Stimulated activated CD4-positive, alpha-beta T cell treated with anti-CD3 and anti-CD28 coated beads, Interleukin-1b, Interleukin-23, amount 100 ng/mL, for 24 hours (primary cell): ENCODE results near the gene BHLHE40.
A peak's percentile ranks its signal among the peaks of the same experiment; 100 is the strongest.

ENCODE experiments used
- DNase-seq, 4 experiments: peaks; one replicate each; pipeline ENCODE4 v3.0.0-alpha.2; 2020; ENCODE audit warnings: low read depth in 4 of 4, low spot score in 1 of 4

The BHLHE40 gene

DNA sequence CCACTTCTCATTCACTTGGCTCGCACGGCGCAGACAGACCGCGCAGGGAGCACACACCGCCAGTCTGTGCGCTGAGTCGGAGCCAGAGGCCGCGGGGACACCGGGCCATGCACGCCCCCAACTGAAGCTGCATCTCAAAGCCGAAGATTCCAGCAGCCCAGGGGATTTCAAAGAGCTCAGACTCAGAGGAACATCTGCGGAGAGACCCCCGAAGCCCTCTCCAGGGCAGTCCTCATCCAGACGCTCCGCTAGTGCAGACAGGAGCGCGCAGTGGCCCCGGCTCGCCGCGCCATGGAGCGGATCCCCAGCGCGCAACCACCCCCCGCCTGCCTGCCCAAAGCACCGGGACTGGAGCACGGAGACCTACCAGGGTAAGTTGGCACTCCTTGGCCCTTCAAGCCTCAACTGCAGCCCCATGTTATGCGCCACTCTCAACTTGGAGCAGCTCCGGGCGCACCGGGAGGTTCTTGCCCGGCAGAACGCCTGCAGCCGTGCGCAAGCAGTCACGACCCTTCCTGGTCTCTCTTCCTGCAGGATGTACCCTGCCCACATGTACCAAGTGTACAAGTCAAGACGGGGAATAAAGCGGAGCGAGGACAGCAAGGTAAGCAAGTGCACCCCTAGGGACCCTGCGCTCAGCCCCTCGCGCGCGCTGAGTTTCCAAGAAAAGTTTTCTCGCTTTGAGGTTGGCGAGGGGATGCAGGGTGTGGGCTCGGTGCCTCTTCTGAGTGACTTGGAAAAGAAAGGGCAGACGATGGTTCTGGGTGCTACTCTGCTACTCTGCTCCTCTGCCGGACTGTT is at the start of gene BHLHE40:
Gene BHLHE40, plus strand, starts transcription at position 10 of the 801 bp plus-strand sequence. Its CDS starts 282 bp downstream, at position 292.
- peak in 1 of 4 experiments; percentile 15 for DNase-seq

DNA sequence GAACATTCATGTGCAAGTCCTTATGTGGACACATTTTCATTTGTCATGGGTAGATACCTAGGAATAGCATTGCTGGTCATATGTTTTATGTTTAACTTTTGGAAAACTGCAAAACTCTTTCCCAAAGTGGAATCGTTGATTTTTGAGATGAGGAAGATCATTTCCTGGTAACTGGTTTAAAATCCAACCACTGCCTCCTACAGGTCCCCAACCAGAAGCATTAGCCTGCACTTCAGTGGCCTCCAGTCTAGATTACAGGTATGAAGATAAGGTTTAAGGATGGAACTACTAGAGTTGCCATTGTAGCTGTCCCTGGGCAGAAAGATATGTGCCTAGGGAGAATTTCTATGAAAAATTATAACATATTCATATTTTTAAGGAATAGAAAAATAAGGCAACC is 48.7 kb upstream of the BHLHE40 start:
- no peak for DNase-seq

DNA sequence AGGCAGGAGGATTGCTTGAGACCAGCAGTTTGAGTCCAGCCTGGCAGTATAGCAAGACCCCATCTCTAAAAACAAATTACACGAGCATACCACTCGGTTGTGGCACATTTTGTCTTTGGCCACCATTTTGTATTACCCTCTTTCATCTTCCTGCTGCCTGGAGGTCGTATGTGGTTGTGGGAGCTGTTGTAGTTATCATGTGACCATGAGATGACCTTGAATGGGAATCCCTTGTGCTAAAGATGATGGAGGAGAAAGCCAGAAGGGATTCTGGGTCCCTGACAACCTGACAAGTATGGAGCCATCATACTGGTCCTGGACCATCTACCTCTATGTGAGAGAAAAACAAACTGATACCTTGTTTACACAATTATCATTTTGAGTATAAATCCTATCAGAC is 45.2 kb upstream of the BHLHE40 start:
- no peak for DNase-seq

DNA sequence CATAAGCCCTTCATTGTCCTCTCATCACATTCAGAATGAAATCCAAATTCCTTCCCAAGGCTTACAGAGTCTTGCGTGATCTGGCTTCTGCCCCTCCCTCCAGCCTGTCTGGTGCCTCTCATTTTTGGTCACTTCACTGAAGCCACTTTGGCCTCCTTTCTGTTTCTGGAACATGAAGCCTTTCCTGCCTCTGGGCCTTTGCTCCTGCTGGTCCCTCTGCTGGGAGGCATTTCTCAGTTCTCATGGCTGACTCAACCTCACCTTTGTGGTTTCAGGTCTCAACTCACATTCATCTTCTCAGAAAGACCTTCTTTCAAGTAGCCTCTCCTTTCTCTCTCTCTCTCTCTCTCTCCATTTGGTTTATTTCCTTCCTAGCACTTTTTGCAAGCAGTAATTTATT is 43.9 kb upstream of the BHLHE40 start:
- peak in 1 of 4 experiments; percentile 7 for DNase-seq

DNA sequence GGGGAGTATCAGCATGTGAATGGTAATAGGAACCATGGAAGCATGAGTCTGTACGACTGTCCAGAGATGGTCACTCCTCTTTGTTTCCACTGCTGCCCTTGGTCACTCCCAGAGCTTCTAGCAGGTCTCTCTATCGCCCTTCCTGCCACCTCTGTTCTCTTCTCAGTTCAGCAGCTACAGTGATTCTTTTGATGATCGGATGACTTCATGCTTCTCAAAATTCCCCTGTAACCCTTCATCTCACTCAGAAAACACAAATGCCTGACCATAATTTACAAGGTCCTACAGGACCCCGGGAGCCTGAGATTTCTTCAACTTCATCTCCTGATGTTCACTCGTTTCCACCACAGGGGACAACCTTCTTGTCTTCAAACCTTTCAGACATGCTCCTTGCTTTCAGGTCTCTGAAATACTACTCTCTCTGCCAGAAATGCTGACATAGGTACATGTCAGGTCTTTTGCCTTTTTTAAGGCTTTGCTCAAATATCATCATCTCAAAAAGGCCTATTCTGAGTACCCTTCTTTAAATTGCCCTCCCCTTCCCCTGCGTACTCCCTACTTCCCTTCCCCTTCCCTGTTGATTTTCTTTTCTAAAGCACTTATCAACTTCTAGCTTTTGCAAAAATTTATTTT is 42.1 kb upstream of the BHLHE40 start:
- no peak for DNase-seq

DNA sequence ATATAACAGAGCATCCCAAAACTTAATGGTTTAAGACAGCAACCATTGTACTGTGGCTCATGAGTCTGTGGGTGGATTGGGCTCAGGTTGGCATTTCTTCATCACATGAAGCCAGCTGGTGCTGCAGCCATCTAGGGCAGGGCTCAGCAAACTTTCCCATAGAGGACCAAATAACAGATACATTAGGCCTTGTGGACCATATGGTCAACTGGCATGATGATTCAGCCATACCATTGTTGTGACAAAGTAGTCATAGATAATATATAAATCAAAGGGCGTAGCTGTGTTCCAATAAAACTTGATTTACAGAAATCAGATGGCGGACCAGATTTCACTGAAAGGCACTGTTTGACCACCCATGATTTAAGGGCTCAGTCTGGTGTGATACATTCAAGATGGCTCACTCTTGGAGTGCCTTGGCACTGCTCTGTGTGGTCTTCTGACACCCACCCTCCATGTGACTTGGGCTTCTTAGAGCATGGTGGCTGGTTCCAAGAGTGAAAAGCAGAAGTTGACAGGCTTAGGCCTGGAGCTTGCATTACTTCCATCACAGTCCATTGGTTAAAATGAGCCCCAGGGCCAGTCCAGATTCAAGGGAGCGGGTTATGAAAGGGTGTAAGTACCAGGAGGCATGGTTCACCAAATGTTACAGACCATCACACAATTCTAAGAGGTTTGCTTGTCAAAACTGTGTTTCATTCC is 40.8 kb upstream of the BHLHE40 start:
- no peak for DNase-seq

DNA sequence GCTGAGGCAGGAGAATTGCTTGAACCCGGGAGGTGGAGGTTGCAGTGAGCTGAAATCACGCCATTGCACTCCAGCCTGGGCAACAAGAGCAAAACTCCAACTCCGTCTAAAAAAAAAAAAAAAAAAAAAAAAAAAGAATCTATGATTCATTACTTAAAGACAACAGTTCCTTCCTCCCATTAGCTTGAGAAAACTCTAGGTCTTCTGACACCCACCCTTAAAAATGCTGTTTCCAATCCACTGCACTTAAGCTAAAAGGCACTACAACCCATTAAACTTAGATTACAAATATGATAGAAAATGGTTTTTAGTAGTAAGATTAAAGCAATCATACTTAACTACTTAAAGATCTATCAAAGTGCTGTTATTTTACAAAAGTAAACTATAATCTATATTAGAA is 40.0 kb upstream of the BHLHE40 start:
- DNase-seq = no peak

DNA sequence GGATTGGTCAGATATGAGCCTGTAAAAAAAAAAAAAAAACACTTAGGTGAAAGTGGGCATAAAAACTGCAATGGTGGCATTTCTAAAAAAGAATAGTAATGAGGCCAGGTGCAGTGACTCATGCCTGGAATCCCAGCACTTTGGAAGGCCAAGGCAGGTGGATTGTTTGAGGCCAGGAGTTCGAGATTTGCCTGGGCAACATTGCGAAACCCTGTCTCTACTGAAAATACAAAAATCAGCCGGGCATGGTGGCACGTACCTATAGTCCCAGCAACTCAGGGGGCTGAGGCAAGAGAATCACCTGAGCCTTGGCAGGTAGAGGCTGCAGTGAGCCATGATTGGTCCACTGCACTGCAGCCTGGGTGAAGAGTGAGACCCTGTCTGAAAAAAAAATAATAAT is 38.3 kb upstream of the BHLHE40 start:
- no peak for DNase-seq

DNA sequence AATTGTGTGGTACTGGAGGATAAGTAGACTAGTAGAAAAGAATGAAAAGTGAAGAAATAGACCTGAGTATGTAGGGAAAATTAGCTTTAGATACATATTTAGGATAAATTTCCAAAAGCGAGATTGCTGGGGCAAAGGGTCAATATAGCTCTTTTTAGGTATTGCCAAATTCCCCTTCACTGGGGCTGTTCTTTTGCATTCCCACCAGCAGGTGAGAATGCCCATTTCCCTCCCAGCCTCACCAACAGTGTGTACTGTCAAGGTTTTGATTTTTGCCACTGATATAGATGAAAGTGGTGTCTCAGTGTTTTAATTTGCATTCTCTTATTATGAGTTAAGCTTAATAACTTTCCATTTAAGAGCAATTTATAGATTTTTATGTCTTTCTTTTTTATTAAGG is 35.7 kb upstream of the BHLHE40 start:
- no peak for DNase-seq

DNA sequence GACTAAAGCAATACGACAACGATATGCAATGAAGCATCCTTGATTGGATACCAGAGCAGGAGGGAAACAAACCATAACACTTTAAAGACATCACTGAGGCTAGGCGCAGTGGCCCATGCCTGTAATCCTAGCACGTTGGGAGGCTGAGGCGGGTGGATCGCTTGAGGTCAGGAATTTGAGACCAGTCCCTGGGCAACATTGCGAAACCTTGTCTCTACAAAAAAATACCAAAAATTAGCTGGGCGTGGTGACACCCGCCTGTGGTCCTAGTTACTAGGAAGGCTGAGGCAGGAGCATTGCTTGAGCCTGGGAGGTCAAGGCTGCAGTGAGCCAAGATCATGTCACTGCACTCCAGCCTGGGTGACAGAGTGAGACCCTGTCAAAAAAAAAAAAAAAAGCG is 33.9 kb upstream of the BHLHE40 start:
- no peak for DNase-seq

DNA sequence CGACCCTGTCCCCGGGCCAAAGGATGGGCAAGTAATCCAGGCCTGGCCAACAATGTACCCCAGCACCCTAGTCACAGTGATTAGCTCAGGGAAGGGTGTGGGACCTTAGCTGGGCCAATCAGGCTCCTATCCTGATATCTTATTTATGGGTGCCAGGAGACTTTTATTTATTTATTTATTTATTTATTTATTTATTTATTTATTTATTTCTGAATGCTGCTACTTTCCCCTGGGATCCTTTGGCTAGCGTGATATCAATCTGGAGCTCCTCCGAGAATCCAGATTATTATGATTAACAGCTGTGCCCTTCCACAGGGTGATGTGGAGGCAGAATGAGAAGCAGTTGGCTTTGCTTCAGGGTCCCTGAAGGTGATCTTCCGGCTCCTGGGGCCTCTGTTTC is 32.2 kb upstream of the BHLHE40 start:
- DNase-seq = no peak

DNA sequence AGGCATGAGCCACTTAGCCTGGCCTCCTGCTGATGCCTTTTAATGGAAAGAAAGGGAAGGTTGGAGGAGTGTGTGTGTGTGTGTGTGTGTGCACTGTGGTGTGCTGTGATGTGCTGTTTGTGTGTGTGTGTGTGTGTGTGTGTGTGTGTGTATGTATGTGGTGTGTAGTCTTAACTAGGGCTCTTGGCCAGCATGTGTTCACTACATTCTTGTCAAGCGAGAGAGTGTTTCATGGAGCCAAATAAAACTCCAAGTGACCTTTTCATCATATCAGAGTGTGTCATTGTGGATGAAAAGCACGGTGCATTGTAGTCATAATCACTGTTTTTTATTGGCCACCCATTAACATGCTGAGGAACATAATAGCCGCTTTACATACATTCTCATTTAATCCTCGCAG is 30.8 kb upstream of the BHLHE40 start:
- DNase-seq = no peak

DNA sequence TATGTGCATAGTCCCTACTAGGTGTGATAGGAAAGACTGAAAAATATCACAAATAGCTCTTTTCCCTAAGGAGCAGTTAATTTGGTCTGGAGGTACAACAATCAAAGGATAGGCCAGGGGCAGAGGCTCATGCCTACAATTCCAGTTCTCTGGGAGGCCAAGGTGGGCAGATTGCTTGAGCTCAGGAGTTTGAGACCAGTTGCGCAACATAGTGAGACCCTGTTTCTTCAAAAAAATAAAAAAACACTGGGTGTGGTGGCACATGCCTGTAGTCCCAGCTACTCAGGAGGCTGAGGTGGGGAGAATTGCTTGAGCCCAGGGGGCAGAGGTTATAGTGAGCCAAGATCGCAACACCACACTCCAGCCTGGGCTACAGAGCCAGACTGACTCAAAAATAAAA is 30.2 kb upstream of the BHLHE40 start:
- no peak for DNase-seq

DNA sequence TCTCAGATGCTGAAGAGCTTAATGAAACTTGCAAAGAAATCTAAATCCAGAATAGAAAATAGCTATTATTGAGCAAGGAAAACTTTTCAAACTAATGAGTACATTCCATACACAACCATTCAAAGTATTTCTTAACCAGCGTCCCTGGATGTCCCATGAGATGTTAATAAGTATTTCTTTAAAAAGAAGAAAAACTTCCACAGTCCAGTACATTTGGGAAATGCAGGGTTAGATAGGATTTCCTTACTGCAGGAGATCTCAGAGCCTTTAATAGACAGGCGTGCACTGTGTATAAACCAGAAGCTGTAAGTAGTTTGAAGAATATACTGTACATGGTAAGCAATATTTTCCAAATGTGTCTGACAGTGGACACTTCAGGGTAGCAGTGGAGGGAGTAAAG is 29.6 kb upstream of the BHLHE40 start:
- no peak for DNase-seq

DNA sequence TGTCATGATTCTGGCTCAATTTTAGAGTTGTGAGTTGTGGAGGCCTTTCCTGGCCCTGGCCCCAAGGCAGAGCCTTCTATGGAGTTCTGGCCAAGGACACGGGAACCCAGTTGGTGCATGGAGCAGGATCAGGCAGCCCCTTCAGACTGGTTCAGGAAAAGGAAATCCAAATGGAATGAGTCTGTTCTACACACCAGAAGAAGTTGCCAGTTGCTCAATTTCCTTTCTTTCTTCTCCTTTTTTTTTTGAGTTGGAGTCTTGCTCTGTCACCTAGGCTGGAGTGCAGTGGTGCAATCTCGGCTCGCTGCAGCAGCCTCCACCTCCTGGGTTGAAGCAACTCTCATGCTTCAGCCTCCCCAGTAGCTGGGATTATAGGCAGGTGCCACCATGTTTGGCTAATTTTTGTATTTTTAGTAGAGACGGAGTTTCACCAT is 28.9 kb upstream of the BHLHE40 start:
- no peak for DNase-seq

DNA sequence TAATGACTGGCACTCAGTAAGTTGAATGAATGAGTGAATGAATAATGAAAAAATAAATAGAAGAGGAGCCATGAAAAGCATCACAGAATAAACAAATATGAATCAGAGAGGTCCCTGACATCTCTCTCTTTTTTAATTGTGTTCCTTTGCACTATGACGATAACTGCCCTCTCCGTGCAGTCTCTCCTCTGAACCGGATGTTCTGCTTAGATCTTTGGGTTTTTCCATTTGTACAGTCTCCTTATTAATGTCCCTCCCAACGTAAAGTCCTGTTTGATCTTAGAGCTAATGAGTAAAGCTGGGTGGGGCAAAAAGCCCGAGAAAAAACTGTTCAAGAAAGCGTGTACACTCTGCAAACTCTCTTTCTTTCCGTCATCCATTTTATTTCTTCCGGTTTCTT is 28.3 kb upstream of the BHLHE40 start:
- DNase-seq = no peak

DNA sequence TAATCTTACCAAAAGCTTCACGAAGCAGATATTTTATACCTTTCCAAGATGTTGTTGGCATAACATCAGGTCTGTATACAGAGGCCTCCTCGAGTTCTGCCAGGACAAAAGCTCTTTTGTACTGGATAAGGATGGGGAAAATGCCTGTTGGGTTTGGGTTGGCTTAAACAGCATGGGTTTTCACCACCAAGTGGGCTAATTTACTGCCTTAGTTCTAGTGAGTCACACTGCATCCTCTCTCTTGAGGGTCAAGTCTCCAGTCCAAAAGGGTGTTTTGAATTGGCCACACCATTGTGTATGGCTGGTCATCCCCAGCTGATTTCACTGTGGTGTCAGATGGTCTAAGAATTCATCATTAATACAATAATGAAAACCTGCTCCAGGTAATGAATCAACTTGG is 26.1 kb upstream of the BHLHE40 start:
- no peak for DNase-seq

DNA sequence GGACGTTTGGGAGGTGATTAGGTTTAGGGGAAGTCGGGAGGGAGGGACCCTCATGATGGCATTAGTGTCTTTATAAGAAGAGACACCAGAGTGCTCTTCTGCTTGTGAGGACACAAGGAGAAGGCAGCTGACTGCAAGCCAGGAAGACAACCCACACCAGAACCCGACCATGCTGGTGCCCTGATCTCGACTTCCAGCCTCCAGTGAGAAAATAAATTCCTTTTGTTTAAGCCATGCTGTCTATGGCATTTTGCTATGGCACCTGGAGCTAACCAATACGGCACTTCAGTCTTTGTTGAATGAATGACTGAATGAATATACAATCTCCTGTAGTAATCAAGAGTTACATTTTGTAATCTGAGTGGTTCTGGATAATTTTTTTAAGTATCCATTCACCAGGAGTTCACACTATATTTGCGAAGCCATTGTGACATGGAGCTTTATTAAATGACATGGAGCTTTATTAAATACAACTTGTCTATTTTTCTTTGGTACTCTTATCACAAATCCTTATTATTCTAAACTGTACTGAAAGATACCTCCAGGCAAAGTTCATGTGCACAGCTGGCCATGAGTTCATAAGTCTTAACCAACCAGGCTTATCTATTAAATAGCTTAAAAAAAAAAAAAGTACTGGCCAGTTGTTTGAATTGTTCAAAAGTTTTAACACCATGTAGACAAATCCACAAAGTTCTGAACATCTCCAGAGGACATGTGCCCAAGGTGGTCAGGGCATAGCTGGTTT is 24.8 kb upstream of the BHLHE40 start:
- no peak for DNase-seq

DNA sequence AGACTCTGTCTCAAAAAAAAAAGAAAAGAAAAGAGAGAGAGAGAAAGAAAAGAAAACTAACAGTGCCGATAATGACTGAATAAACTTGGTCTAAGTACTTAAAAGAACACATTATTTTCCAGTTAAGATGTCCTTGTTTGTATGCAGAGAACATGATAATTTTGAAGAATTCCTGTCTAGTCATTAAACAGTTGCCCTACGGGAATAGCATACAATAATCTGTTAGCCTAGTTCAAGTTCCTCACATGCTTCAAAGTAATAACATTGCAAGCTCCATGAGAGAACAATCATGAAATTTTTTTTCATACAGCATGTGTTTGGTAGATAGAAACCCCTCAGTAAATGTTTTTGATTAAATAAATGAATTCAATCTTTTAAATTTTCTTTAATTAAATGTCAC is 23.1 kb upstream of the BHLHE40 start:
- no peak for DNase-seq

DNA sequence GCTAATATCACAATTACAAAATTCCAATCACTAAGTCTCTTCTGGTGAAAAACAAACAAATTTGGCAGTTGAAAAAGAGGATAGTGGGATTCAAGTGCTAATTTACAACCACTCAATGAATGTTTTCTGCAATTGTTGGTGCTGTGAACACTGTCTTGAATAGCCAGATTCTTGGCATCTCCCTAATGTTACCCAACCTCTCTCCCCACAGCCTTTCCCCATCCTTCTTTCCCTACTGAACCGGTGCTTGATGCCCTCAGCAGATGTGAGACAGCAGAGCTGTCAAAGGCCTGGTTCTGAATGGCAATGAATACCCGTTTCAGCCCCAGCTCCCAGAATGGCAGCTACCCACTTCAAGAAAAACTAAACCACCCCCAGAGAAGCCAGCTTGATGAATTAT is 22.5 kb upstream of the BHLHE40 start:
- no peak for DNase-seq

DNA sequence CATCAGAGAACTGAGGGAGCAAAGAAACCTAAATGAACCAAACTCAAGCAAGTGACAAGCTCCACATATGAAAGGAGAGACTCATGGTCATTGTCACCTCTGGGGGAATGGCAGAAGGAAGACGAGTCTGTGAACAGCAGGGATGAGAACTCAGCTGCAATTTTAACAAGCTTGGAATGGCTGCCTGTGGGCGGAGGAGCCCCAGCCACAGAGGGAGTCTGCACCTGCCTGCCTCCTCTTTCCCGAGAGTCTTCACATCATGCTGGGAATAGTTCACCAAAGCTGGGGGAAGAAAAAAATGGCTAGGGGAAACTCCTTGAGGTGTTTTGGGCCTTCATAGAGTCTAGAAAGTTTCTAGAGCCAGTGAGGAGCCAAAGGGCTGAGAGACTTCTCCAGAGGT is 21.3 kb upstream of the BHLHE40 start:
- DNase-seq = no peak

DNA sequence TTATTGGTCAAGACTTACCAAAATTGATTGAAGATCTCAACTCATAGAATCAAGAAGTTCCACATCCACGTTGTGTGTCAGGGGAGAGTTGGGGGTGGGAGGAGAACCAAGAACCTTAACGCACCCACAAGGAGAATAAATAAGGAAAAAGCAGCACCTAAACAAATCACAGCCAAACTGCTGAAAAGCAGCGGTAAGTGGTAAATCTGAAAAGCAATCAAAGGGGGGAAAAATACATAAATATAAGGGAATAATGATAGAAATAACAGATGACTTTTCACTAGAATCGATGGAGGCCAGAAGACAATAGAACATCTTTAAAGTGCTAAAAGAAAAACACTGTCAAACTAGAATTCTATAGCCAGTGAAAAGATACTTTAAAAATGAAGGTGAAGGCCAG is 20.1 kb upstream of the BHLHE40 start:
- DNase-seq = no peak
